SK-N-MC (cell line): Measurements from ENCODE around the gene C4orf50.

Source experiments
- DNase-seq: peaks from one replicate; pipeline ENCODE4 v3.0.0-alpha.2; 2011; ENCODE audit warnings: low read depth, low spot score
- H3K27ac ChIP-seq: fragments of 200-600 bp; sonication (generic); 2 replicates; pipeline ENCODE4 v1.5.1; 2016; ENCODE audit warnings: mixed run types
- H3K36me3 ChIP-seq: fragments of 200-600 bp; sonication (generic); 2 replicates; pipeline ENCODE4 v1.6.1; 2017; ENCODE audit warnings: antibody characterized with exemption, low read length, mixed read lengths; ENCODE audit not compliant: insufficient read depth
- H3K4me3 ChIP-seq: fragments of 200-600 bp; sonication (generic); 2 replicates; pipeline ENCODE4 v1.5.1; 2016
- H3K9ac ChIP-seq: fragments of 200-600 bp; sonication (generic); 2 replicates; pipeline ENCODE4 v1.8.0; 2017; ENCODE audit warnings: mixed run types, mixed read lengths; ENCODE audit not compliant: insufficient read length
- H3K9me3 ChIP-seq: fragments of 200-600 bp; sonication (generic); 2 replicates; pipeline ENCODE4 v1.6.1; 2017; ENCODE audit warnings: low read depth, mild to moderate bottlenecking, antibody characterized with exemption, low read length, moderate library complexity, mixed read lengths
- EZH2 ChIP-seq: fragments of 200-600 bp; sonication (generic); IDR thresholded peaks from one replicate; pipeline ENCODE4 v1.6.1; 2017; ENCODE audit warnings: antibody characterized with exemption
- FOXP2 ChIP-seq: optimal IDR thresholded peaks from 2 replicates; pipeline ENCODE3; 2011; ENCODE audit warnings: mild to moderate bottlenecking, moderate library complexity; ENCODE audit not compliant: insufficient read depth; ENCODE audit errors: extremely low read length, control extremely low read depth
- POLR2AphosphoS5 ChIP-seq: IDR thresholded peaks from 2 replicates; pipeline ENCODE4 v1.6.1; 2012; ENCODE audit warnings: mild to moderate bottlenecking, low read depth, low read length, borderline replicate concordance

The C4orf50 gene

GRCh38 chr4:6048537-6048936 is 30.3 kb upstream of the C4orf50 start:
- Histone ChIP-seq H3K36me3 (no peaks in the 10 kb centered on the region), H3K4me3 (no peak overlapping the region), H3K27ac (no peak overlapping the region), H3K9me3 (no peaks in the 10 kb centered on the region), H3K9ac (no peak overlapping the region)
- no peak for DNase-seq
- TF ChIP-seq EZH2 (no peak), FOXP2 (no peak), POLR2AphosphoS5 (no peak)

DNA sequence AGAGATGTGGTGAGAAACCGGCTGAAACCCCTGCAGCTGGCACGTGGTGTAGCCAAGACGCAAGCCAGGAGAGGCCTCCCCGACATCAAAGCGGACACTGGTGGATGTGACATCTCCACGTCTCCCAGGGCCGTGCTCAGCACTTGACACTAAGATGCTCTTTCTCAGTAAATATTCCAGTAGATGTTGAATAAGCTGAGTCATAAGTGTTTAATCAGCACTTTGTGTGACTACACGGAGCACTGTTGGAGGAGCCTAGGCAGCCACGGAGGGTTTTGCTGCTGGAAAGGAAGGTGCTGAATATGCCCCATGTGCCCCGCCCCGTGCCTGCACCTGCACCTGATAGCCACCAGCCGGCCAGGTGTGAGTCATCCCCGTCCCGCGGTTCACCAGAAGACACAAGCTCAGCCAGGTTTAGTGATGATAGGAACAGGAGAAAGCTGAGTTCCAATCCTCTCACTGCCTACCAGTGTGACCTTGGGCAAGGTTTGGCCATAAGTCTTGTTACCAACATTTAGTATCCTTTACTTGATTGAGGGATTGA is 29.0 kb upstream of the C4orf50 start:
- Histone ChIP-seq H3K4me3 (no peak overlapping the region), H3K9me3 (no peaks in the 10 kb centered on the region), H3K36me3 (no peaks in the 10 kb centered on the region), H3K27ac (no peak overlapping the region), H3K9ac (no peak overlapping the region)
- no peak for TF ChIP-seq POLR2AphosphoS5
- TF ChIP-seq EZH2: no peak
- no peak for TF ChIP-seq FOXP2
- DNase-seq: no peak

GRCh38 chr4:6046526-6047129 is 28.4 kb upstream of the C4orf50 start:
- Histone ChIP-seq H3K9me3 (no peaks in the 10 kb centered on the region), H3K36me3 (no peaks in the 10 kb centered on the region), H3K9ac (no peak overlapping the region), H3K4me3 (no peak overlapping the region), H3K27ac (no peak overlapping the region)
- DNase-seq: no peak
- no peak for TF ChIP-seq FOXP2
- TF ChIP-seq POLR2AphosphoS5: no peak
- TF ChIP-seq EZH2: no peak

- no peak overlapping the region for H3K4me3 ChIP-seq
- H3K9me3 ChIP-seq: no peaks in the 10 kb centered on the region
- no peak for DNase-seq
- no peak for TF ChIP-seq POLR2AphosphoS5
- no peak for TF ChIP-seq EZH2
- no peak for TF ChIP-seq FOXP2
- no peak overlapping the region for H3K9ac ChIP-seq
- H3K27ac ChIP-seq: no peak overlapping the region
- H3K36me3 ChIP-seq: no peaks in the 10 kb centered on the region
Observed at GRCh38 chr4:6044805-6045204, 26.6 kb upstream of the C4orf50 start.

GRCh38 chr4:6044276-6044675 is 26.0 kb upstream of the C4orf50 start:
- TF ChIP-seq EZH2 (no peak), FOXP2 (no peak), POLR2AphosphoS5 (no peak)
- Histone ChIP-seq H3K4me3 (no peak overlapping the region), H3K36me3 (no peaks in the 10 kb centered on the region), H3K27ac (no peak overlapping the region), H3K9me3 (no peaks in the 10 kb centered on the region), H3K9ac (no peak overlapping the region)
- no peak for DNase-seq

DNA sequence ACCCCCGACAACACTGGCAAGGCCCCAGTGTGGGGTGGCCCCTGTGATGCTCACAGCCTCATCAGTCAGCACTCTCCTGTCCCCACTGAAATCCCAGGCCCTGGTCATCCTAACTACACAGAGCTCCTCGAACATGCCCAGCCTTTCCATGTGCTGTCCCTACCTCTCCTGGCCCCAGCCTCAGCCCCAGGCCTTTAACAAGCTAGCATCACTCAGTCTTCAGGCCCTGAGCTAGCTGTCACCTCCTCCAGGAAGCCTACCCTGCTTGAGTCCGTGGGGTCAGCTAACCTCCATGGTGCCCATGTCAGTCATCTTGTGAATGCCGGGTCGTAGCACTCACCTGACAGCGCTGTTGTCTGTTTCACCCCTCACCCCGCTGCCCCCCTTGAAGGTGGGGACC is 25.6 kb upstream of the C4orf50 start:
- Histone ChIP-seq H3K36me3 (no peaks in the 10 kb centered on the region), H3K4me3 (no peak overlapping the region), H3K9ac (no peak overlapping the region), H3K27ac (no peak overlapping the region), H3K9me3 (no peaks in the 10 kb centered on the region)
- no peak for DNase-seq
- TF ChIP-seq POLR2AphosphoS5 (no peak), EZH2 (no peak), FOXP2 (no peak)

DNA sequence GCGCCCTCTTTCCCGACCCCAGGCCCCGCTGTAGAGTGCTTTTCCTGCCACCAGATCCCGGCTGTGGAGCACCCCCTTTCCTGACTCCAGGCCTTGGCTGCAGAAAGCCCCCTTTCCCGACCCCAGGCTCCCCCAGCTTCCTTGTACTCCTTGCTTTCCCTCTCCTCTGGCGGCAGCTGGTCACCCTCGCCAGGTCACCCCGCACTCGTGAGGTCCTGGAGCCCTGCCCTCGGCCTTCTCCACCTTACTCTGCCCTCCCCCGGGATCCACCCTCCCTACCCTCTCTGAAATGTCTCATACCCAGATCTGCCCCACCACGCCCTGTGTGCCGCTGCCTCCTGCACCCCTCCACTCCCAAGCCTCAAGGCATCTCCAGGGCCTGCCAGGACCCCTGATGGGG is 25.0 kb upstream of the C4orf50 start:
- H3K9me3 ChIP-seq: no peaks in the 10 kb centered on the region
- H3K4me3 ChIP-seq: no peak overlapping the region
- no peaks in the 10 kb centered on the region for H3K36me3 ChIP-seq
- TF ChIP-seq EZH2: no peak
- no peak for TF ChIP-seq POLR2AphosphoS5
- TF ChIP-seq FOXP2: no peak
- H3K27ac ChIP-seq: no peak overlapping the region
- no peak for DNase-seq
- H3K9ac ChIP-seq: no peak overlapping the region

DNA sequence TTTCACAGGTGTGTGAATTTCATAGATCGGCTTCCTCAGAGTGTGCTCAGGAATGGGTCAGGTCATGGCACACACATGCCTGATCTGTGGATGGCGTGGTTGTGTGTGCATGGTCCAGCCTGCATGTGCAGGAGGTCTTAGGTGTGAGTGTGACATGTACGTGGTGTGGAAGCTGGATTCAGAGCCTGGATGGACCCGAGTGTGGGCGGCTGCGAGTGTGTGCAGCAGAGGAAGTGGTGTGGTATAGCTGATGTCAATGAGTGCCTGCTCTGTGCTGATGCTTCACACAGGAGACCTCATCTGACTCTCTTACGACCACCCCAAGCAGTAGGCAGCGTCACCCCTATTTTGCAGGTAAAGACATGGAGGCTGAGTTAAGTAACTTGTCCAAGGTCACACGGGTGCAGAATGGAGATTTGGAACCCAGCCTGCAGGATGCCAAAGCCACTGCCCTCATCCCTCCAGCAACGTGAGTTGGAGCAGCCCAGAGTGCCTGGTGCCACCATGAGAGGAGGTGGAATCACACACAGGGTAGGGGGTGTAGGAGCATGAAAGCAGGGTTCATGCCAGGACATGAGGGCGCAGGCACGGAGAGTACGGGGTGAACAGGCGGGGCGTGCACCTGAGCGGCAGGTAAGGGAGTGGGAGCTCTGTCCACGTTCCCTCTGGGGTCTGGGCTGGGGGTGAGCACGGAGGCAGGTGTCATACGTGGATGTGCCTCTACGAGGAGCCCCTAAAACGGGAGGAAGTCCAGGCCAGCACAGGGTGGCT is 24.2 kb upstream of the C4orf50 start:
- Histone ChIP-seq H3K36me3 (no peaks in the 10 kb centered on the region), H3K27ac (no peak overlapping the region), H3K9ac (no peak overlapping the region), H3K9me3 (no peaks in the 10 kb centered on the region), H3K4me3 (no peak overlapping the region)
- TF ChIP-seq EZH2: no peak
- no peak for TF ChIP-seq FOXP2
- TF ChIP-seq POLR2AphosphoS5: no peak
- DNase-seq: no peak

DNA sequence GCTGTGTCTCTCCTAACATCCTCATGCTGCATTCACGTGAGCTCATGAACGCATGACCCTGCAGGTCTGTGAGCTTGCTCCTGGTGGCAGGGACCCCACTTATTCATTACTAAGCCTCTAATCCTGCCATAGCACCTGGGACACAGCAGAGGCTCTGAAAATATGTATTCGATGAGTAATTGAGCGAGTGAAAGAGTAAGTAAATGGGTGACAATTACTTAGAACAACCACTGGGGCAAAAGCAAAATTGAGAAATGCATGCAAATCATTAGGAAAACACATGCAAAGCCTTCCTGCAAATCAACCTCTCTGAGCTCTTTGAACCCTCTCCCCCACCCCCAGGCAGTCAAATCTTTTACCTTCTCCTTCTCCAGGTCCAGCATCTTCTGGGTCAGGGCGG is 23.6 kb upstream of the C4orf50 start:
- H3K27ac ChIP-seq: no peak overlapping the region
- H3K9me3 ChIP-seq: no peaks in the 10 kb centered on the region
- no peak overlapping the region for H3K4me3 ChIP-seq
- no peak overlapping the region for H3K9ac ChIP-seq
- no peaks in the 10 kb centered on the region for H3K36me3 ChIP-seq
- DNase-seq: no peak
- TF ChIP-seq POLR2AphosphoS5 (no peak), EZH2 (no peak), FOXP2 (no peak)
